ENCODE results near the gene TFDP1.

TFDP1 gene, protein sequence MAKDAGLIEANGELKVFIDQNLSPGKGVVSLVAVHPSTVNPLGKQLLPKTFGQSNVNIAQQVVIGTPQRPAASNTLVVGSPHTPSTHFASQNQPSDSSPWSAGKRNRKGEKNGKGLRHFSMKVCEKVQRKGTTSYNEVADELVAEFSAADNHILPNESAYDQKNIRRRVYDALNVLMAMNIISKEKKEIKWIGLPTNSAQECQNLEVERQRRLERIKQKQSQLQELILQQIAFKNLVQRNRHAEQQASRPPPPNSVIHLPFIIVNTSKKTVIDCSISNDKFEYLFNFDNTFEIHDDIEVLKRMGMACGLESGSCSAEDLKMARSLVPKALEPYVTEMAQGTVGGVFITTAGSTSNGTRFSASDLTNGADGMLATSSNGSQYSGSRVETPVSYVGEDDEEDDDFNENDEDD

DNA sequence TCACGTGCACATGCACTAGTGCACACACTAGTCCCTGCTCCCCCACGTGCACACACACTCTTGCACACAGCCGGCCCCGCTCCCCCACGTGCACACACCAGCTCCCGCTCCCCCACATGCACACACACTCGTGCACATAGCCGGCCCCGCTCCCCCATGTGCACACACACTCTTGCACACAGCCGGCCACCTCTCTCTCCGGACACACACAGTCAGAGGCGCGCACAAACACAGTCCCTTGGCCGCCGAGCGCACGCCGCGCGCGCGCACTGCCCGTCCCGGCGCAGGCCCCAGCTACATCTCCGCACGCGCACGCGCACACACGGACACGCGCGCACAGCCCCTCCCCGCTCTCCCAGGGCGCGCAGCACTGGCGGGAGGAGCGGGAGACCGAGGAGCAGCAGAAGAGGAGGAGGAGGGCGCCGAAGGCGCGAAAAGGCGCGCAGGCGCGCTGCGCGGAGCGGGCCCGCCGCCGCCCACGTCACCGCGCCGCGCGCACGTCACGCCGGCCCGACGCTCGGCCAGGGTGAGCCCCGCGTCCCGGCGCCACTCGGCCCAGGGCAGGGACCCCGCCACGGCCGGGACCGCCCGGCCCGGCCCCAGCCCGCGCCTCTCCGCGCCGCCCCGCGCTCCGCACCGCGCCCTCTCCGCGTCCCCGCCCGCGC is at the start of gene TFDP1:
Gene TFDP1, plus strand, starts transcription at position 549 of the 665 bp plus-strand sequence. CDS start 1,085 bp downstream, outside the sequence.
- peak; percentile 98 for DNase-seq (ENCODE audit: low spot score)

DNA sequence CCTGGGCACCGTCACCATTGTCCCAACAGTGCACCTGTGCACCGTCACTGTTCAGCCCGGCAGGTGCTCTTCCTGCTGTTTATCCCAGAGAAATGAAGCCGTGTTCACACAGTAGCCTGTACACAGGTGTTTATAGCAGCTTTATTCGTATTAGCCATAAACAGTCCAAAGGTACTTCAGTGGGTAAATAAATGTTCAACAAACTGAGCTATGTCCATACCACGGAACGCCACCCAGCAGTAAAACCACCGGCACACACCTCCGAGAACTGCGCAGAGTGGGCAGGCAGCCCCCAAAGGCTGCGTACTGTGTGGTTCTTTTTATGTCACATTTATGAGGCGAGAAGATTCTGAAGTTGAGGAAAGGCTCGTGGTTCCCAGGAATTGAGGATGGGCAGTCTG is 49.2 kb upstream of the TFDP1 start:
- no peak for DNase-seq (ENCODE audit: low spot score)

DNA sequence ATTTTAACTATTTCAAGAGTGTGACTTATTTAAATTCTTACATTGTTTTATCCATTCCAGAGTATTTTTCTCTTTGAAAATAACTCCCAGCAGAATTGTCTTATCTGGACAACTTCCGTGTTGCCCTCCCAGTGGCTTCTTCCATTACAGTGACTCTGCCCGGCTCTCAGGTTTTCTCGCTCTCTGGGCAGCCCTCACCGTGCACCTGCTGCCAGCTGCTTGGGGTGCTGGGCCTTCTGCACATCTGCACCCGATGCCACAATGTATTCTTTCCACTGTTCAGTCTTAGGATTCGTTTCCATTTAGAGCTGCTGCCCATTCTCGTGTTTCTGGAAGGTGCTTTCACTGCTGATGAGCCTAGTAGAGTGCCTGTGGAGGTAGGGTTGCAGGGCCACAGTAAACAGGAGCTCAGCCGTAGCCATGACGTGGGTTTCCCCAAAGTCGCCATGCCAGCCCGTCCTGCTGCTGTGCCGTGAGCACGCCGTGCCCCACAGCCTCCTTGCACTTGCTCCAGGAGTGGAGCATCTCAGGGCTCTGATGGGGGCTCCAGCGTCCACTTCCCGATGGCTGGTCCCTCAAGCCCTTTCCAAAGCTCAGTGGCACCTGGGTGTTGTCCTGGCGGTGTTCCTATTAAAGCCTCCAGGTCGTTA is 48.0 kb upstream of the TFDP1 start:
- DNase-seq (ENCODE audit: low spot score), result no peak

DNA sequence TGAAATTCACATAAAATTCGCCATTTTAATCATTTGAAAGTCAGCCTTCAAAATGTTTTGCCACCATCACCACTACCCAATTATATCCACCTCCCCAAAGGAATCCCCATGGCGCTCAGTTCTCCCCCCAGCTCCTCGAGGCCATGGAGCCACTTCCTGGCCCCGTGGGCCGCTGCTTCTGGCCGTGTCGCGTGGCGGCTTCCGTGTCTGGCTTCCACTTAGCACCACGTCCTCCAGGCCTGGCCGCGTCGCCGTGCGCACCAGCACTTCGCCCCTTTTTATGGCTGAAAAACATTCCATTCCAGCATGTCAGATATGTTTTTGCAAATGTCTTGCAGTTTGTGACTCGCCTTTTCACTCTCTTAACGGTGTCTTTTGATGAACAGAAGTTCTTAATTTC is 47.3 kb upstream of the TFDP1 start:
- no peak for DNase-seq (ENCODE audit: low spot score)

DNA sequence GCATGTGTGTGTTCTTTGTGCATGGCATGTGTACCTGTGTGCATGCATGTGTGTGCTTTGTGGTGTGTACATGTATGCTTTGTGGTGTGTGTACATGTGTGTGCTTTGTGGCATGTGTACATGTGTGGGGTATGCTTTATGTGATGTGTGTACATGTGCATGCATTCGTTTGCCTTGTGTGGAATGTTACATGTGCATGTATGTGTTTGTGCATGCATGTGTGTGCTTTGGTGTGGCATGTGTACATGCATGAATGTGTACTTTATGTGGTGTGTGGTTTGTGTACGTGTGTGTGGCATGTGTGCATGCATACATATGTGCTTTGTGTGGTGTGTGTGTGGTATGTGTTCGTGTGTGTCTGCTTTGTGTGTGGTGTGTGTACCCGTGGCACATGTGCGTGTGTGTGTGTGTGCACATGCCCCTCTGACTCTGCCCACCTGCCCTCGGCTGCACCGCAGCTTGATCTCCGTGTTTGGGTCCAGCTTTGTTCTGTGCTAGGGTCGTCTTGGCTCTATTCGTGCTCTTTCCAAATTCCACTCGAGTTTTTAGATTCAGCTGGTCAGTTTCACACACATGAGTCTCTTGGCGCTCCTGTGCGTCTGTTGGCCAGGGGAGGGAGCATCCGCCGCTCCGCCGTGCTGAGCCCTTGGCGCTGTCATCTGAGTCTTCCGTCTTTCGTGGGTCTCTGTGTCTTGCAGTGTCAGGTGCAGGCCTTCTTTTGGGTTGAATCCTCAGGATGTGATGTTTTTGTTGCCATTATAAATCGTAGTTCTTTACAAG is 46.5 kb upstream of the TFDP1 start:
- no peak for DNase-seq (ENCODE audit: low spot score)

DNA sequence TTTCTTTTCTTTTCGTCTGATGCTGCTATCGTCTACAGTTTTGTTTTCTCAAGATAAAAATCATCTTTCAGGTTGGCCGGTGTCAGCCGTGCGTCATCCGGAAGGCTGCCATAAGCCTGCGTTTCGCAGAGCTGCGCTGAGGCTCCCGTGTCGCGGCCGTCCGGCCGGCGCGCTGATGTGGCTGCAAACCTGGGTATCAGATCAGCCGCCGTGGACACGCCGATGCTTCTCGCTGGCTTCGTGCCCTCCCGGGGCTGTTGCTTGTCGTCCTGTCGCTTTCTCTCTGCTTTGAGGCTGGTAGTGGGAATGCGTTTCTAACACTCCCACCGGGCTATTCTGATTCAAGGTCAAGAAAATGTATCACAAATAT is 45.9 kb upstream of the TFDP1 start:
- peak; percentile 2 for DNase-seq (ENCODE audit: low spot score)

DNA sequence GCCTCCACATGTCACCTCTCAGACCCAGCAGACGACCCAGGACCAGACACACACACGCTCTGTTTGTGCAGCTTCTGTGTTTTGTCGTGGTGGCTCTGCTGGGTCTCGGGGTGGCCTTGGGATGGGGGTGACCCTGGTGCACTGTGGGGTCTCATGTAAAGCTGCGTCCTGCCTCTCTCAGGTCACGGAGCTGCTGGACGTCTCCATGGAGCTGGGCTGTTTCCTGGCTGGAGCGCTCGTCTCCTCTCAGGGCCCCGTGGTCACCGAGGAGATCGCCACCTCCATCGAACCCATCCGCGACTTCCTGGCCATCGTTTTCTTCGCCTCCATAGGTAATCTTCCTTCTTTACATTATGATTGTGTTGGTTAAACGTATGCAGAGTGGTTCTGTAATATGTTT is 45.4 kb upstream of the TFDP1 start:
- no peak for DNase-seq (ENCODE audit: low spot score)

DNA sequence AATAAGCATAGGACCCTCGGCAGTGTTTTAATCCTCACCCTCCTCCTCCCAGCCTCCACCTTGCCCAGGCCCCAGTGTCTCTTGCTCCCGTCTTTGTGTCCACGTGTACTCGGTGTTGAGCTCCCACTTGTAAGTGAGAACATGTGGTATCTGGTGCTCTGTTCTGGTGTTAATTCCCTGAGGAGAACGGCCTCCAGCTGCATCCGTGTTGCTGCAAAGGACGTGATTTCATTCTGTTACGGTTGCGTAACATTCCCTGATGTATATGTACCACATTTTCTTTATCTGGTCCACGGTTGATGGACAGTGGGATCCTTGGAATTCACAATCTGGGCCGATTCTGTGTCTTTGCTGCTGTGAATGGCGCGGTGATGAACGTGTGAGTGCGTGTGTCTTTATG is 44.7 kb upstream of the TFDP1 start:
- no peak for DNase-seq (ENCODE audit: low spot score)

DNA sequence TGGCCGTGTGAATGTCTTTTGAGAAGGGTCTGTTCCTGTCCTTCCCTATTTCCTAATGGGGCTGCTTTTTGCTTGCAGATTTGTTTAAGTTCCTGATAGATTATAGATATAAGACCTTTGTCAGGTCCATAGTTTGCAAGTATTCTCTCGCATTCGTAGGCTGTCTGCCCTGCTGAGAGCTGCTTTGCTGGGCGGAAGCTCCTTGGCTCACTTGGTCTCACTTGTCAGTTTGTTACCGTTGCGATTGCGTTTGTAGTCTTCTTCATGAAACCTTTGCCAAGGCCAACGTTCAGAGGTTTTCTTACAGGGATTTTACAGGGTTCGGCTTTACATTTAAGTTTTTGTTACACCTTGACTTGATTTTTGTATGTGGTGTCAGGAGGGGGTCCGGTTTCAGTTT is 44.0 kb upstream of the TFDP1 start:
- DNase-seq (ENCODE audit: low spot score), result no peak

DNA sequence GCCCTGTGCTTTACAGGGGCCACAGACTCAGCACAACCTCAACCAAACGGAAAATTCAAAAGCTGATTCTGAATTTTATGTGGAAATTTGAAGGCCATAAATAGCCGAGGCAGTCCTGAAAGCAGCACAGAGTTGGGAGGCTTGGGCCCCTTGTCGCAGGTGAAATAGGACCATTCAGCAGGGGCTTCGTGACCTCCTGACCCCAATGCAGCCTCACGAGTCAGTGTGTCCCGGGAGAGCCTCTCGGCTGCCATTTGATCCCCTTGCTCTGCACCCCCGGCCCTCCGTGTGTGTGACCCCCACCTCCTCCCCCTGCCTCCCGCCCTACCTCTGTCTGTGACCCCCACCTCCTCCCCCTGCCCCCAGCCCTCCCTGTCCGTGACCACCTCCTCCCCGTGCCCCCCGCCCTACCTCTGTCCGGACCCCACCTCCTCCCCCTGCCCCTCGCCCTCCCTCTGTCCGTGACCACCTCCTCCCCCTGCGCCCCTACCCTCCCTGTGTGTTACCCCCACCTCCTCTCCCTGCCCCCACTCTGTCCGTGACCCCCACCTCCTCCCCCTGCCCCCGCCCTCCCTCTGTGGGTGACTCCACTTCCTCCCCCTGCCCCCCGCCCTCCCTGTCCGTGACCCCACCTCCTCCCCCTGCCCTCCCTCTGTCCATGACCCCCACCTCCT is 41.7 kb upstream of the TFDP1 start:
- no peak for DNase-seq (ENCODE audit: low spot score)

DNA sequence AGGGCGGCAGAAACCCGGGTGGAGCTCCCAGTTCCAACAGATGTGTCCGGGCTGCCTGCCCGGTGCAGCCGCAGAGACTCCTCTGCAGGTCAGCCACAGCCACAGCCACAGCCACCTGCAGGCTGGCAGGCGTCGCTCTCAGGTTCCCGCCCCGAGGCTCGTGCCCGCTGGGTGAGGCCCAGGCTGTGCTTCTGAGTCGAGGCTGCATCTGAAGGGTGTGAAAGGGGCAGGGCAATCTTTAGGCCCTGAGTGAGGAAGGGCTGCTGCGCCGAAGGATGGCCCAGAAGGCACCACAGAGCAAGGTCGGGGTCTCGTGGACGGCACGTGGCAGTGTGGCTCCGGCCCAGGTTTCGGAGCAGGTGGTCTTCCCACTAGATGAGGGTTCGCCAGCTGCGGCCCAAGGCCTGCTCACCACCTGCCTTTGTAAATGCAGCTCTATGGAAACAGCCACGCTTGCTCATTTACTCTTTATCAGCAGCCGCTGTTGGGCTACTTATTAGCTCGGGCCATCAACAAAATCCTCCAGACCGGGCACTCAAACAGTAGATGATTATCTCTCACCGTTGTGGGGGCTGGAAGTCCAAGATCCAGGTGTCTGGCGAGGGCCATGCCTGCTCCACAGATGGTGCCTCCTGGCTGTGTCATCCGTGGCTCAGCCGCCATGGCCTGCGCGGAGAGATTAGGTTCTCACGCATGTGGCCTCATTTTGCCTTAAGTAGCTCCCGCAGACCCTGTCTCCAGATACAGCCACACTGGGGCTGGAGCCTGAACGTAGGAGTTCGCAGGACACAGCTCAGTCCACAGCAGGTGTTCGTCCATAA is 40.3 kb upstream of the TFDP1 start:
- DNase-seq (ENCODE audit: low spot score), result no peak

DNA sequence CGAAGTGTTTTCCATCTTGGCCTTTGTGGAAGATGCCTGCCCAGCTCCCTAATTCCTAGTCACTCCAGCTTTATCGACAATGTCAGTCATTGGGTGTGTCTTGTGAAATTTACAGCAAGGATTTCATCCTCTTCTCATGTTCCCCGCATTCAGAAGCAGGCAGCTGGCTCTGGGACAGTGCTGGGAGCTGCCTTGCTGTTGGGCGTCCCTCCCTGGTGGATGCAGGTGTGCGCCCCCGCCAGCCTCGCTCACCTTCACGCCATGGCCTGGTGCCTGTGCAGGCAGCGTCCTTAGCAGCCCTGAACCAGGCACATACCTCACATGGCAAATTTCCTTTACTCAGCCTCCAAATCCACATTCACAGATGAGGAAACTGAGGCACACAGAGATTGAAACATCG is 39.7 kb upstream of the TFDP1 start:
- DNase-seq (ENCODE audit: low spot score), result no peak

DNA sequence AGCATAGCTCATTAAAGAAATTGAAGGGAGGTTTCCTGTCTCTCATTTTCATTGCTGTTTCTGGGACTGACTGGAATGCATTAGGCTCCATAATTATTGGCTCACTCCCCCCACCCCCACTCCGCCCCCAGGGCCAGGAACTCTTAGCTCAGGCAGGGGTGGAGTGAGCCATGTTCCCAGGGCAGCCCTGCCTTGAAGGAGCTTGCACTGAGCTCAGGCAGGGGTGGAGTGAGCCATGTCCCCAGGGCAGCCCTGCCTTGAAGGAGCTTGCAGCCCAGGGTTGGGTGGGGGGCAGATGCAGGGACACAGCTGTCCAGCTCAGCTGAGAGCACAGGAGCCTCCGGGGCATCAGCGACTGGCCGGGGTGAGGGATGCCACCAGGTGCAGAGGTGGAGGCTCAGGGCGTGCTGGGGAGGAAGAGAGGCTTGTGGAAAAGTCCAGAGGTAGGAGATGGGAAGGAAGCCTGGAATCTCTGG is 39.1 kb upstream of the TFDP1 start:
- DNase-seq (ENCODE audit: low spot score), result peak; percentile 54

DNA sequence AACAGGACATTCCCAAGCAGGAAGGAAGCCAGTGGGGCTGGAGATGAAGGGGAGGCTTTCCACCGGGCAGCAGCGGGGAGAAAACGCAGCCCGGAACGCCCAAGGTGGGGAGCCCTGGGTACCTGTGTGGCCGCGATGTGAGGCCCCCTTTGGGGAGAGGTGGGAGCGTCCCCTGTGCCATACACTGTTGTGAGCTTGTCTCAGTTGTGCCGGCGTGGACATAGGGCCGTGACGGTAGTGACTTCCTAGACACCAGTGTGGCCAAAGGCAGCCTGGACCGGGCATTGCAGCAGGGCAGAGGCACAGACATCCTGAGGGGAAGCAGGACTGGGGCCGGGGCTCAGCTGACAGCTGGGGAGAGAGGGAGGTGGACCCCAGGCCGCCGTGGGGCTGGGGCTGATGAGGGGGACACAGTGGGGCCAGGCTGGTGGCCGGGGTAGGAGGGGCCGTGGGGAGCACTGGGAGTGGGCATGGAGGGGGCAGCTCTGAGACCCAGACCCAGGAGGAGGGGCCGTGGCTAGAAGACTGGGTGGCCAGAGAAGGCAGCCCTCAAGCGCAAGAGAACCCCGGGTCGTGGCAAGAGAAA is 38.5 kb upstream of the TFDP1 start:
- DNase-seq (ENCODE audit: low spot score), result peak; percentile 6

DNA sequence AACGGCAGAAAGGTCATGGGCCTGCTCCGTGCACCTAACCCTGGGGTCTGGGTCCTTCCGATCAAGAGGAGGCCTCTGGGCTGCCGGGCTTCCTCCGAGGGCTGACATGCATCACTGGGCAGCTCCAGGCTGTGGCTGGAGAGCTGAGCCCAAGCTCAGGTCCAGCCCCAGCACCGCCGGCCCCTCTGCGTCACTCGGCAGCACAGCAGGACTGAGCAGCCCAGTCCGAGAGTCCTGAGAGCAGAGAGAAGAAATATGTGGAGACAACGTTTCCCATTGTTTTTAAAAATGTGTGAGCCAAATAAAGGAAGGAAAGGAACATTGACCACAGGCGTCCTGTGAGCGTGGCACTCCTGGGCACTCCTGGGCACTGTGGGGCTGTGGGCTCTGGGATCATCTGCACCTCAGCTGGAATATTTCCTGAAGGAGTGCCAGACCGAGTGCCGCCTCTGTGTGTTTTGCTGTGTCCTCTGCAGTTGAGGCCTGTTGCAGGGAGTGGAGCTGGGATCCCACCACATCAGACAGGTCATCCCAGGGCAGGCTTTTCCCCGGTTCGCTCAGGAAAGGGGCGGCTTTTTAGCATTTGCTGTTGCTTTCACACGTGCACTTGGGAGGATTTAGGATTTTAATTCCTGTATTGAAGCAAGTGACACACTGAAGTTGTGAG is 37.8 kb upstream of the TFDP1 start:
- DNase-seq (ENCODE audit: low spot score), result peak; percentile 11

DNA sequence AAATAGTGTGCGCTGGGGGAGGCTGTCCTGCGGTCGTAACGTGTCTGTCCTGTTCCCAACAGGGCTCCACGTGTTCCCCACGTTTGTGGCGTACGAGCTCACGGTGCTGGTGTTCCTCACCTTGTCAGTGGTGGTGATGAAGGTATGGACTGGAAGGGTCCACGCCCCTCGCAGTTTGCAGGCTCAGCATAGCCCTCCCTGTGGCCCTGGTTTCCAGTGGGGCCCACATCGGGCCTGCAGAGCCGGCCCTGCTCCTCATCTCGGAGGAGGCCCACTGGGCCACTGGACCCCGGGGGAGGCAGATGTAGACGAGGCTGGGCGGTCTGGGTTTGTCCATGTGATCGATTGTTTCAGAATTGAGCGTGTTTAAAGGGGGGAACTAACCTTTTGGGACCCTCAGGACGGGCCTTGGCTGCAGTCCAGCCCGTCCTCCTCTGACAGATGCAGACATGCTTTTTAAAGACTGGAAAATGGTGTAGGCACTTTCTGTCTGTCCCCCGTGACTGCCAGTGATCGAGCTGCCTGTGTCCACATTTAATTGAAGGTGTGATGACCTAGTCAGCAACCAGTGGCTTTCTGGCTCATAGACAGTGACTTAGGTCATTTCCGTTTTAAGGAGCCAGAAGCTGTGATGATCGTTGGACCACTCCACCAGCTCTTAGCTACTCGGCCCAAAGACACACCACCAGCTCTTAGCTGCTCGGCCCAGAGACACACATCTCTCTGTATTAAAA is 37.1 kb upstream of the TFDP1 start:
- DNase-seq (ENCODE audit: low spot score), result peak; percentile 51

DNA sequence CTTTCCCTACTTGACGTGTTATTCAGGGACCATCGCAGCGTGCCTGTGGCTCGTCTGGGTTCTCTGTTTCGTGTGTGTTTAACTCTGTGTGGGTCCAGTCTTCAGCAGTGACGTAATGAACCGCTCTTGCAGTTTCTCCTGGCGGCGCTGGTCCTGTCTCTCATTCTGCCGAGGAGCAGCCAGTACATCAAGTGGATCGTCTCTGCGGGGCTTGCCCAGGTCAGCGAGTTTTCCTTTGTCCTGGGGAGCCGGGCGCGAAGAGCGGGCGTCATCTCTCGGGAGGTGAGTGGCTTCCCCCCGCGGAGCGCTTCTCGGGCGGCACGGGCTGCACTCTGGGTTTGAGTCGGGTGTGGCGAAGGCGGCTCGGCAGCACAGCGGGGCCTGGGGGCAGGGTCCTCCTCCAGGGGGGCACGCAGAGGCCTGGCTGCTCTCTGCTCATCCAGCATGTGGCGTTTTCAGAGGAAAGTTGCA is 36.3 kb upstream of the TFDP1 start:
- DNase-seq (ENCODE audit: low spot score), result no peak

DNA sequence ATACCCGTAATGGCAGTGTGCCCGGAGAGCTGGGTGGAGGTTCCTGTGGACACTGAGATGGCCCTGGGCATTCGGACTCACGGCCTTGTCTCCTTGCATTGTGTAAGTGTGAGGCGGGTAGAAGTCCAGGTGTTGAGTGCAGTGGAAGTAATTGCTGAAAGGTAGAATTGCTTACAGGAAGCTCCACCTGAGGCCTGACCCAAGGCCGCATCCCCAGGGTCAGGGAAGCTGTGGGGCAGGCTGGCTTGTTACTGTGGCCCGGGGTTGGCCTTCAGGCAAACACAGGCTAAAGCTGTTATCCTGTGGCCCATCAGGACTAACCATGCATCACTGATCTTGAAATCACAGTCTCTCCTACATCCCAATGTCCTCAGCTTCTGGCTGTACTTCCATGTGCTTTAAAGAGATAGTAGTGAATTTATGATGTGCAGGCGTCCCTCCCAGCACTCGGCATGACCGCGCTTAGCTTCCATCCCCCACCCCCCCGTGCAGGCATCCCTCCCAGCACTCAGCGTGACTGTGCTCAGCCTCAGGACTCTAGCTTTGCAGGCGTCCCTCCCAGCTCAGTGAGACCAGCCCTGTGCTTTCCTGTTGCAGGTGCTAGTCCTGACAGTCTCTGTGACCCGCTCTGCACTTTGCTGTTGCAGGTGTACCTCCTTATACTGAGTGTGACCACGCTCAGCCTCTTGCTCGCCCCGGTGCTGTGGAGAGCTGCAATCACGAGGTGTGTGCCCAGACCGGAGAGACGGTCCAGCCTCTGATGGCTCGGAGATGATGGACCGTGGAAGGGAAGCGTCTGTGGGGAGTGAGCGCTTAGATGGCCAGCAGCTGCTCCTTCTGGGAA is 35.6 kb upstream of the TFDP1 start:
- DNase-seq (ENCODE audit: low spot score), result no peak

Data from AG20443 (cell line).